Peyer's patch (tissue), 4 donors: ENCODE results near the gene GABARAP. TPM values are rescaled to one million over a fixed set of nuclear protein-coding genes. Genes with fewer than 3 reads are reported as not detected.

ENCODE experiments used
- DNase-seq, 3 donors: peaks; one replicate each; pipeline ENCODE4 v3.0.0-alpha.2; 2017 to 2019
- H3K27ac ChIP-seq, 4 donors: fragments of 200-600 bp; sonication (generic); one replicate each; pipeline ENCODE4 v1.5.1; 2016 to 2019
- H3K27me3 ChIP-seq, 2 donors: fragments of 200-600 bp; sonication (generic); one replicate each; pipeline ENCODE4 v1.5.1; 2019
- H3K36me3 ChIP-seq, 3 donors: fragments of 200-600 bp; sonication (generic); one replicate each; pipeline ENCODE4 v1.5.1; 2016 to 2019
- H3K4me1 ChIP-seq, 4 donors: fragments of 200-600 bp; sonication (generic); one replicate each; pipeline ENCODE4 v1.5.1; 2016 to 2019
- H3K4me3 ChIP-seq, 4 donors: fragments of 200-600 bp; sonication (generic); 1 replicate in 3 of 4; 2 replicates in 1 of 4; pipeline ENCODE4 v1.5.1; 2016 to 2019; ENCODE audit warnings: mild to moderate bottlenecking in 1 of 4
- H3K9me3 ChIP-seq, 4 donors: fragments of 200-600 bp; sonication (generic); one replicate each; pipeline ENCODE4 v1.5.1; 2016 to 2019; ENCODE audit warnings: mild to moderate bottlenecking in 1 of 4
- POLR2A ChIP-seq, 2 donors: fragments of 450-650 bp; IDR thresholded peaks; one replicate each; pipeline ENCODE4 v1.5.1; 2017; ENCODE audit warnings: antibody characterized with exemption in 2 of 2, mild to moderate bottlenecking in 2 of 2, moderate library complexity in 2 of 2
- total RNA-seq, 4 donors: library from RNA; depleted of rRNA; stranded (reverse); fragments of >200 nt; gene quantifications; one replicate each; pipeline ENCODE4 v1.1.0, GENCODE V29; 2016
- TF ChIP-seq, protein P1 (sequence below), 6 experiments: fragments of 450-650 bp in 4 of 6; fragments of 200-600 bp in 2 of 6; sonication (generic) in 1 of 6; IDR thresholded peaks; one replicate each; pipeline ENCODE4 v1.5.1; 2017 to 2019; ENCODE audit warnings: antibody characterized with exemption in 6 of 6, mild to moderate bottlenecking in 3 of 6, moderate library complexity in 1 of 6

Gene GABARAP
- total RNA-seq, 4 donors from 2014 or later, result 288 to 521 (median 367) TPM

DNA sequence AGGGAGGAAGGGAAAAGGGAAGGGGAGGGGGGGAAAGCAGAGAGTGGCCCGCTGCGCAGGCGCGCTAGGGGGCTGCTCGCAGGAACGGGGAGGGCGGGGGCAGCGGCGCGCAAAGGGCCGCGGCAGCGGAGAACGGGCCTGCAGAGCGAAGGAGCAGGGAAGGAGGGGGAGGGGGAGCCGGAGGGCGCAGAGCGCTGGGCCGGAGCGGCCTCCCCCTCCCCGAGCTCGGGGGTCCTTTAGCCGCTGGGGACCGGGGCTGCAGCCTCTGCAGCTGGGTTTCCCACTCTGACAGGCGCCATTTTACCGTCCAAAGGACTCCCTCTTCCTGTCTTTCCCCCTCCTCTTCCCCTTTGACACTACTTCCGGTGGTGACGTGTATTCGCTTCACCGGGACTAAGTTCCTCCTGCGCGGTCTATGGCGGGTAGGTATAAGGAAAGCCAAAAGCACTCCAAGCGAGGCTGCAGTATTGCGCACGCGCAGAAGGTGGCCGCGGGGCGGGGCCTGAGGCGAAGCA, 9.5 kb upstream of the GABARAP start, which contains the start of gene CTDNEP1:
TSS of gene CTDNEP1 (minus strand) at position 74 of the 515 bp plus-strand sequence. CDS start 438 bp downstream, outside the sequence.
- H3K4me1 ChIP-seq, result peaks cover 0 to 34% (median 16%) of the 10 kb centered on the region in 4 donors
- peak; percentile 96 to 99 (median 98) for DNase-seq
- peak in 1 of 2 donors; percentile 78 for TF ChIP-seq POLR2A (IDR thresholded peaks at IDR 0.05)
- TF ChIP-seq, protein P1, sequence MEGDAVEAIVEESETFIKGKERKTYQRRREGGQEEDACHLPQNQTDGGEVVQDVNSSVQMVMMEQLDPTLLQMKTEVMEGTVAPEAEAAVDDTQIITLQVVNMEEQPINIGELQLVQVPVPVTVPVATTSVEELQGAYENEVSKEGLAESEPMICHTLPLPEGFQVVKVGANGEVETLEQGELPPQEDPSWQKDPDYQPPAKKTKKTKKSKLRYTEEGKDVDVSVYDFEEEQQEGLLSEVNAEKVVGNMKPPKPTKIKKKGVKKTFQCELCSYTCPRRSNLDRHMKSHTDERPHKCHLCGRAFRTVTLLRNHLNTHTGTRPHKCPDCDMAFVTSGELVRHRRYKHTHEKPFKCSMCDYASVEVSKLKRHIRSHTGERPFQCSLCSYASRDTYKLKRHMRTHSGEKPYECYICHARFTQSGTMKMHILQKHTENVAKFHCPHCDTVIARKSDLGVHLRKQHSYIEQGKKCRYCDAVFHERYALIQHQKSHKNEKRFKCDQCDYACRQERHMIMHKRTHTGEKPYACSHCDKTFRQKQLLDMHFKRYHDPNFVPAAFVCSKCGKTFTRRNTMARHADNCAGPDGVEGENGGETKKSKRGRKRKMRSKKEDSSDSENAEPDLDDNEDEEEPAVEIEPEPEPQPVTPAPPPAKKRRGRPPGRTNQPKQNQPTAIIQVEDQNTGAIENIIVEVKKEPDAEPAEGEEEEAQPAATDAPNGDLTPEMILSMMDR (IDR thresholded peaks at IDR 0.05), result no peak
- H3K27ac ChIP-seq, result peak within 1 kb of the TSS; percentile 98 to 100 (median 98)
- peak within 1 kb of the TSS; percentile 82 to 100 (median 88) for H3K4me3 ChIP-seq
- no peaks in the 10 kb centered on the region for H3K9me3 ChIP-seq
- peaks cover 0 to 30% (median 0%) of the 10 kb centered on the region in 3 donors for H3K36me3 ChIP-seq
- no peaks in the 10 kb centered on the region for H3K27me3 ChIP-seq

- TF ChIP-seq POLR2A (IDR thresholded peaks at IDR 0.05), result no peak
- TF ChIP-seq, protein P1 (IDR thresholded peaks at IDR 0.05), result no peak
- Histone ChIP-seq H3K27me3 (no peaks in the 10 kb centered on the region), H3K36me3 (peaks cover 0 to 30% (median 0%) of the 10 kb centered on the region in 3 donors), H3K9me3 (no peaks in the 10 kb centered on the region), H3K27ac (peak overlapping the region; percentile 98 to 100 (median 98)), H3K4me1 (peaks cover 0 to 33% (median 16%) of the 10 kb centered on the region in 4 donors), H3K4me3 (peak overlapping the region; percentile 82 to 100 (median 88))
- DNase-seq, result no peak
Observed at GRCh38 chr17:7250695-7251627, 8.7 kb upstream of the GABARAP start.

DNA sequence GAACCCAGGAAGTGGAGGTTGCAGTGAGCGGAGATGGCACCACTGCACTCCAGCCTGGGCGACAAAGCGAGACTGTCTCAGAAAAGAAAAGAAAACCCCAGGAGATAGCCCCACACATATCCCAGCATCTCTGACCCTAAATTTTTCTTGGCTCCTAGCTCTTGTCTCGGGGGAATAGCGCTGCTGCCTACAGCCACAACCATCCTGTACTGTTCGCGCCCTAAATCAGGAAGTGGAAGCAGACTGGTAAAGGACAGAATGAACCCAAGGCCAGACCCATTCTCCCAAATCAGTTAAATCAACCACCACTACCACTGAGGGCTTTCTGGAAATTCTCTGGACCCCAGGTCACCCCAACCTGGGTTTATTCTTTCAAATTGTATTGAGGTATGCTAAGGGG, 7.6 kb upstream of the GABARAP start:
- DNase-seq, result no peak
- Histone ChIP-seq H3K4me3 (peak overlapping the region in 3 of 4 donors; percentile 86 to 100 (median 89)), H3K4me1 (peaks cover 0 to 33% (median 16%) of the 10 kb centered on the region in 4 donors), H3K36me3 (peaks cover 0 to 30% (median 0%) of the 10 kb centered on the region in 3 donors), H3K27ac (peak overlapping the region in 1 of 4 donors; percentile 98), H3K9me3 (no peaks in the 10 kb centered on the region), H3K27me3 (no peaks in the 10 kb centered on the region)
- TF ChIP-seq POLR2A (IDR thresholded peaks at IDR 0.05), result no peak
- TF ChIP-seq, protein P1 (IDR thresholded peaks at IDR 0.05), result no peak

GRCh38 chr17:7249214-7249613, 7.0 kb upstream of the GABARAP start:
- Histone ChIP-seq H3K27me3 (no peaks in the 10 kb centered on the region), H3K4me3 (no peak overlapping the region), H3K9me3 (no peaks in the 10 kb centered on the region), H3K4me1 (peaks cover 0 to 33% (median 16%) of the 10 kb centered on the region in 4 donors), H3K36me3 (peaks cover 0 to 30% (median 0%) of the 10 kb centered on the region in 3 donors), H3K27ac (peak overlapping the region in 1 of 4 donors; percentile 98)
- DNase-seq, result no peak
- TF ChIP-seq, protein P1 (IDR thresholded peaks at IDR 0.05), result no peak
- no peak for TF ChIP-seq POLR2A (IDR thresholded peaks at IDR 0.05)

DNA sequence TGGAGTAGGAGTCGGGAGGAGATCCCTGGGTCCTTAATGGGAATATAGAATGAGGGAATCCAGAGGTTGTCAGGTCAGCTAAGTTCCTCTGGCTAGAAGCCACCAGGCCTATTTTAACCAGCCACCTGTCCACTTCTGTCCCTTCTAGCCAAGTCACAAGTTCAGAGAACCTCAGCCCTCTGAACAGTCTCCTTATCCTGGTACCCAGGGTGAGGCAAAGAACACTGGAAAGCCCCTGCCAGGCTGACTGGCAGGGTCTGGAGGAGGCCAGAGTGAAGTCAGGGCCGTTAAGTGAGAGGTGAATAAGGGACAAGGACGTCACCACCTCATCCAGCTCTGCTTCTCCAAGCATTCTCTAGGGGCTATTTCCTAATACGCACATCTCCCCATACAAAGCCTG, 6.5 kb upstream of the GABARAP start:
- Histone ChIP-seq H3K27me3 (no peaks in the 10 kb centered on the region), H3K4me1 (peaks cover 0 to 35% (median 16%) of the 10 kb centered on the region in 4 donors), H3K4me3 (no peak overlapping the region), H3K9me3 (no peaks in the 10 kb centered on the region), H3K36me3 (peaks cover 0 to 34% (median 0%) of the 10 kb centered on the region in 3 donors), H3K27ac (no peak overlapping the region)
- TF ChIP-seq, protein P1 (IDR thresholded peaks at IDR 0.05), result no peak
- TF ChIP-seq POLR2A (IDR thresholded peaks at IDR 0.05), result no peak
- no peak for DNase-seq
